Left hindlimb (tissue), 1 donor: ENCODE measurements around the gene FOXB2.
"Not testable (repeated sequence)": the region's sequence is repeated elsewhere in the genome, so short reads cannot be mapped to it uniquely, and the experiment has no call there.

ENCODE experiments used
- DNase-seq: peaks from one replicate; pipeline ENCODE4 v3.0.0-alpha.2; 2018

Gene FOXB2

GRCh38 chr9:77016526-77017504 lies 2.6 kb upstream of the FOXB2 start:
- no peak for DNase-seq

DNA sequence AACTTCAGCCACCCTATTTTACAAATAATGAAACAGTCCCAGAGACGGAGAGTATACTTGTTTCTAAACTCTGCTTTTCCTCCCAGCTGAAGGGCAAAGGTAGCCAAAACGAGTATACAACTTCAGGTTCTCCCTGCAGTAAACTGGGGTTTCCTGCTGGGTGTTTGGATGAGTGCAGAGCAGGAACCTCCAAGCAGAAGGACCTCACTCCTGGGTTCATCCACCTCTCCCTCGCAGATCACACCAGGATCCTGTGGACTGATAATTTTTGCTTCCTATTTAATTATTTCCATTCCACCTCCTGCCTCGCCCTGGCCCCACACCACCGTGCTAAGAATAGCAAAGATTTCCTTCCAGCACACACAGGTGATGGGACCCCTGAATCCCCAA lies 2.0 kb upstream of the FOXB2 start:
- no peak for DNase-seq

DNA sequence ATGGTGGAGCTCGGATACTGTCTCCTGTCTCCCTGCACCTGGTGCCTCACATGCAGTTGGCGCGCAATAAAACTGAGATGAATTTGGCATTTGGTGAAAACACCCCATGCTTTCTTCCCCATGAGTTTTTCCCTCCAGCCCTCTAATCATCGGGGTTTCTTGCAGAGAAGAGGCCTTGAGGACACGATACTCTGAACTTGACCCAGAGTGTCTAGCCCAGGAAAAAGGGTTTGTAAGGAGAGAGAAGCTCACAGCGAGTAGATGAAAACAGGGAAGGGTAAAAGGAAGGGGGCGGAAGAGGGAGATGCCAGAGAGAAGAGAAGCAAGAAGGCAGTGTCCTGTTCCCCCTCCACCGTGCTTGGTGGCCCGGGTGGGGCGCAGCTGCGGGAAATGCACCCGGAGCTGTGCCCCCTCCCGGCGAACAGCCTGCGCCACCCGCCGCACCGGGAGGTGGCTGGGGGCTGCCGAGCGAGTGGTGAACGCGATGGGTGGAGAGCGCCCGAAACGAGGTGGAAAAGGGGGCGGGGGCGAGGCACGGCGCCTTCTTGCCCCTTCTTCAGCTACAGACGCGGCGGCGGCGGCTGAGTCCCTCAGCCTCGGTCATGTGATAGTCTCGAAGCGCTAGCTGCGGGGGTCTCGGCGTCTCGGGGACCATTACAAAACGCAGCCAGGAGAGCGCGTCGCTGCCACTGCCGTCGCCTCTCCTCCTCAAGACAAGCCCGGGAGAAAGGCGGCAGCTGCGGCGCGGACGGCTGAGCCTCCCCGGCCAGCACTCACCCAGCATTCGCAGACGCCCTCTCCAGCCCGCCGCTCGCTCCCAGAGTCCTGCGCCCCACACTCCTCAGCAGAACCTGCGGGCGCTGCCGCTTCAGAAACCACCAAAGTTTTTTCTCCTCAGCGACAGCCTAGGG lies 1.1 kb upstream of the FOXB2 start:
- peak; percentile 34 for DNase-seq

- no peak for DNase-seq
Observed at GRCh38 chr9:77018969-77019235, 553 bp upstream of the FOXB2 start.

DNA sequence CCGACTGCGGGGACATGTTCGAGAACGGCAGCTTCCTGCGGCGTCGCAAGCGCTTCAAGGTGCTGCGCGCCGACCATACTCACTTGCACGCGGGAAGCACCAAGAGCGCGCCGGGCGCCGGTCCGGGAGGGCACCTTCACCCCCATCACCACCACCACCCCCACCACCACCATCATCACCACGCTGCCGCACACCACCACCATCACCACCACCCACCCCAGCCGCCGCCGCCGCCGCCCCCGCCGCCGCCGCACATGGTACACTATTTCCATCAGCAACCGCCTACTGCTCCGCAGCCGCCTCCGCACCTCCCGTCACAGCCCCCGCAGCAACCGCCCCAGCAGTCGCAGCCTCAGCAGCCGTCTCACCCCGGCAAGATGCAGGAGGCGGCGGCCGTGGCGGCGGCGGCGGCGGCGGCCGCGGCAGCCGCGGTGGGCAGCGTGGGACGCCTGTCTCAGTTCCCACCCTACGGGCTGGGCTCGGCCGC lies 514 bp downstream of the FOXB2 start:
- DNase-seq: no peak

GRCh38 chr9:77020413-77021290 lies 1.2 kb downstream of the FOXB2 start:
- peak; percentile 36 for DNase-seq

- DNase-seq: peak; percentile 34
Observed at GRCh38 chr9:77021291-77021894, 1.9 kb downstream of the FOXB2 start.

GRCh38 chr9:77021922-77022782 lies 2.7 kb downstream of the FOXB2 start:
- DNase-seq: no peak

DNA sequence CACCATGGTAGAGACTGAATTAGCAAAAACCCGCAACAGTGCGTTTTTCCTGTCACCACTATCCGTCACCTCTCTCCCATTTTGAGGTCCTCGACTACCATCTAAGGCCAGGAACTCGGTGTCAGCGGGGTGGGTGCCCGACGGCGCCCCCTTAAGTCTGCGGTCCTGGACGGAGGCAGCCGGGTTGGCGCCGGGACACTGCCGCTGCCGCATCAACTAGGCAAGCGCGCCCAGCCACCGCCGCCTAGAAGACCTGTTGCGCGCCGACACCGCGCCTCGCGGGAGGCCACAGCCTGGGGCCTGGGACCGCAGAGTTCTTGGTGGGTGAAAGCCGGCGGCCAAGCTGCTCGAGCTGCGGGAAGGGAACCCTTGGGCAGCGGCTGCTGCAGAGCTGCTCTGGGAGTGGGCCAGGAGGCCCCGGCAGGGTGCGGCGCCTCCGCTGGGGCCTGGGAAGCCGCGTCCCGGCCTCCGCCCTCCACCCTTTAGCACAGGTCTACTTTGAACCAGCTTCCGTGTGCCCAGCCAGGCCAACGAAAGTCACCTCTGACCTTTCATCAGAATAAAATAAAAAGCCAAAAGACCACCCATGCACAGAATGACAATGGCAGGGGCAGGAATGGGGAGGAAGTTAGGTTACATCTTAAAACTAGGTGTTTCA lies 3.5 kb downstream of the FOXB2 start:
- DNase-seq: no peak

- DNase-seq: no peak
Observed at GRCh38 chr9:77023726-77024125, 4.3 kb downstream of the FOXB2 start.

DNA sequence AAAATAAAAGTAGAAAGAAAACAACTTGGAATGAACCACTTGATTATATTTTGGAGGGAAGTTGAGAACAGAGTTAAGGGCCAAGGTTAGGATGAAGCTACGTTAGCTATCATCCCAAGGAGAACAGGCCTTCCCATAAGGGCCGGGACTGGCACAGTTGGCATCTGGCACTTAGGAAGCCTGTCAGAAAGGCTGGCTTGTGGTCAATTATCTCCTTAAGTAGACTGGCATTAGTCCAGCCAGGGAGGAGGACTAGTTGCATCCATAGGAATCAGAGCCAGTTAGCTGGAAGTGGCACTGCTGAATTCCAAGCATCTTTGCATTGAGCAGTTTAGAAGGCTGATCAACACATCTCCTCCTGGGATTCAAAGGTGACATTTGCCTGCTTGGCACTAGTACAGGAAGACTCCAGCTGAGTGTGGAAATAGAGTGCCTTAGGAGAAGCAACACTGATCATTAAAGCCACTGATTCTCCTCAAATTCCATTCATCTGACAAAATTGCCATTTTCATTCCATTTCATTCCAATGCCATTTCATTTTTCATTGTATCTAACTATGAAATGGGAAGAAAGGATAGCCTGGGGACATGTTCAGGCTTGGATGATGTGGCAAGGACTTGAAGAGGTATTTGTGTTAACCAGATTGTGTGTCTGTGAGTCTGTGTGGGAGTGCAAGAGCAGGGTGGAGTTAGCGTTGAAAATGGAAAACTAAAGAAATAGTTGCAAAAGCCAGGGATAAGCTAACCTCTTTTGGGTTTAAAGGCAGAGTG lies 5.5 kb downstream of the FOXB2 start:
- no peak for DNase-seq

- DNase-seq: no peak
Observed at GRCh38 chr9:77028478-77028877, 9.0 kb downstream of the FOXB2 start.

DNA sequence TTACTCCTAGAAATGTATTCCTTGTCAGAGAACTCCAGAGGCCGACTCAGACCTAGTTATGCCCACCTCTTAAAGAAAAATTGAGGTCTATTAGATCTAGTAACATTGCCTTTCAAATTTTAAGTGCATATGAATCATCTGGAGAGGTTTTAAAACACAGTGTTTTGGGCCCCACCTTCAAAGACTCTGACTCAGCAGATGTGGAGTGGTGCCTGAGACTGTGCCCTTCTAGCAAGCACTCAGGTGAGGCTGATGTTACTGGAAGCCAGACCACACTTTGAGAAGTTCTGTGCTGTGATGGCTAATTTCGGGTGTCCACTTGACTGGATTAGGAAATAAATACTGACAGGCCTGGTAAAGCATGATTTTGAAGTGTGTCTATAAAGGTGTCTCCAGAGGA lies 10.6 kb downstream of the FOXB2 start:
- DNase-seq: no peak

- no peak for DNase-seq
Observed at GRCh38 chr9:77038281-77039036, 19.0 kb downstream of the FOXB2 start.

DNA sequence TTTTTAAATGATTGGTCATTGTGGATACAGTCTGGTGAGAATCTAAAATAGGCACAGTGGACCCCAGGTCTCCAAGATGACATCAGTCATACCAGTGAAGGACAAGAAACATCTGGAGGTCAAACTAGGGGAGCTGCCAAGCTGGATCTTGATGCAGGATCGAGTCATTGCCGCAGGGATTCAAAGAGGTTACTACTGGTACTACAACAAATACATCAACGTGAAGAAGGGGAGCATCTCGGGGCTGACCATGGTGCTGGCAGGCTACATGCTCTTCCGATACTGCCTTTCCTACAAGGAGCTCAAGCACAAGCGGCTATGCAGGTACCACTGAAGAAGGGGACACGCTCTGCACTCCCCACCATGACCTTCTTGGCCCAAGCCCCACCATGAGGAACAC lies 20.9 kb downstream of the FOXB2 start:
- DNase-seq: no peak

DNA sequence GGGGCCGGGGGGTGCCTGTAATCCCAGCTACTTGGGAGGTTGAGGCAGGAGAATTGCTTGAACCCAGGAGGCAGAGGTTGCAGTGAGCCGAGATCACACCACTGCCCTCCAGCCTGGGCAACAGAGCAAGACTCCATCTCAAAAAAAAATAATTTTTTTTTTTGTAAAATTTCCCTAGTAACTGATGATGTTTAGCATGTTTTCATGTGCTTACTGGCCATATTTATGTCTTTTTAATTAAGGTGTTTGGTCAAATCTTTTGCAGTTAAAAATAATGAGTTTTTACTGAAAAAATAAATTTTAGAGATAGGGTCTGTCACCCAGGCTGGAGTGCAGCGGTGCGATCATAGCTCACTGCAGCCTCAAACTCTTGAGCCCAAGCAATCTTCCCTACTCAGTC lies 24.3 kb downstream of the FOXB2 start:
- not testable (repeated sequence) for DNase-seq

- DNase-seq: not testable (repeated sequence)
Observed at GRCh38 chr9:77060681-77061080, 41.2 kb downstream of the FOXB2 start.

DNA sequence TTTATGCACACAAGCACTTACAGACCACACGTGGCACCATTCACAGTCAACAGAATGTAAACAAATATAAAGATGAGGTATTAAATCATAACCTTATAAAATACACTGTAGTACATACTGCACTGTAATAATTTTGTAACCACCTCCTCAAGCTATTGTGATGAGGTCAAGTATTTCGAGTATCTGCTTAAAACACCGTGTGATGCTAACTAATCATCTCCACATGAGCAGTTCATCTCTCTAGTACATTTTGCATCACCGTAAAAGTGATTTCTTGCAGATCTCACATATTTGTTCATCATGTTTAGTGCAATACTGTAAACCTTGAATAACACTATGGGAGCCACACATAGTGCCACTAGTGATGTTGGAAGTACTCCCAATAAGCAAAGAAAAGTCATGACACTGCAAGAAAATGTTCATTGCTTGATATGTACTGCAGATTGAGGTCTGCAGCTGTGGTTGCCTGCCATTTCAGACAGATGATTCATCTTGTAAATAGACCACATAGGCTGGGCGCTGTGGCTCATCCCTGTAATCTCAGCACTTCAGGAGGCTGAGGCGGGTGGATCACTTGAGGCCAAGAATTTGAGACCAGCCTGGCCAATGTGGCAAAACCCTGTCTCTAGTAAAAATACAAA lies 44.3 kb downstream of the FOXB2 start:
- DNase-seq: no peak

DNA sequence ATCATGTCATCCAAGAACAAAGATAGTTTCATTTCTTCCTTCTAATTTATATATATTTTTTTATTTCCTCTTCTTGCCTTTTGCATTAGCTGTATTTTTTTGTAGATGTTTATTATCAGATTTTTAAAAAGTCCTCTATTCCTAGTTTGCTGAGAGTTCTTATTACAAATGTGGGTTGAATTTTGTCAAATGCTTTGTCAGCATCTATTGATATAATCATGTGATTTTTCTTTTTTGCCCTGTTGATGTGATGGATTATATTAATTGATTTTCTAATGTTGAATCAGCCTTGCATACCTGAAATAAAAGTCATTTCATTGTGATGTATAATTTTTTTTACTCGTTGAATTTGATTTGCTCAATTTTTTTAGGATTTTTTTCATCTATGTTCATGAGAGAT lies 46.9 kb downstream of the FOXB2 start:
- no peak for DNase-seq
